BE2C (cell line): ENCODE data around the gene MYH14.

ENCODE experiments used
- DNase-seq: peaks from one replicate; pipeline ENCODE4 v3.0.0-alpha.2; 2020
- H3K27me3 ChIP-seq: fragments of 250-450 bp; sonication (Bioruptor Pico); 2 replicates; pipeline ENCODE4 v1.5.1; 2020; ENCODE audit warnings: mild to moderate bottlenecking
- H3K36me3 ChIP-seq: fragments of 250-450 bp; sonication (Bioruptor Pico); 2 replicates; pipeline ENCODE4 v1.5.1; 2020; ENCODE audit warnings: mild to moderate bottlenecking
- H3K4me1 ChIP-seq: fragments of 250-450 bp; sonication (Bioruptor Pico); 2 replicates; pipeline ENCODE4 v1.5.1; 2020
- H3K4me3 ChIP-seq: 2 replicates; pipeline ENCODE4 v1.5.1; 2011; ENCODE audit warnings: low read depth, low read length
- H3K9me3 ChIP-seq: fragments of 250-450 bp; sonication (Bioruptor Pico); 2 replicates; pipeline ENCODE4 v1.5.1; 2020
- CTCF ChIP-seq: IDR thresholded peaks from 2 replicates; pipeline ENCODE4 v1.5.1; 2012; ENCODE audit warnings: mild to moderate bottlenecking, low read depth, low read length

MYH14 gene

GRCh38 chr19:50280983-50281382, 77.6 kb downstream of the MYH14 start:
- no peak for TF ChIP-seq CTCF
- DNase-seq = no peak
- H3K27me3 ChIP-seq = no peaks in the 10 kb centered on the region; the same call in 1 of the 2 replicates
- no peak overlapping the region for H3K4me3 ChIP-seq
- H3K9me3 ChIP-seq = no peaks in the 10 kb centered on the region; the same call in 1 of the 2 replicates
- H3K36me3 ChIP-seq = no peaks in the 10 kb centered on the region
- H3K4me1 ChIP-seq = no peaks in the 10 kb centered on the region

- no peaks in the 10 kb centered on the region for H3K27me3 ChIP-seq
- DNase-seq = no peak
- no peak overlapping the region for H3K4me3 ChIP-seq
- no peaks in the 10 kb centered on the region for H3K4me1 ChIP-seq
- no peaks in the 10 kb centered on the region for H3K36me3 ChIP-seq
- TF ChIP-seq CTCF = no peak
- no peaks in the 10 kb centered on the region; the same call in 1 of the 2 replicates for H3K9me3 ChIP-seq
Measured at GRCh38 chr19:50281491-50281890, 78.1 kb downstream of the MYH14 start.

- no peak for DNase-seq
- no peak overlapping the region for H3K4me3 ChIP-seq
- no peak for TF ChIP-seq CTCF
- no peaks in the 10 kb centered on the region for H3K27me3 ChIP-seq
- no peaks in the 10 kb centered on the region for H3K4me1 ChIP-seq
- H3K36me3 ChIP-seq = no peaks in the 10 kb centered on the region
- H3K9me3 ChIP-seq = no peaks in the 10 kb centered on the region; the same call in 1 of the 2 replicates
Measured at GRCh38 chr19:50285833-50286232, 82.4 kb downstream of the MYH14 start.

GRCh38 chr19:50286443-50286842, 83.0 kb downstream of the MYH14 start:
- TF ChIP-seq CTCF = no peak
- no peaks in the 10 kb centered on the region for H3K27me3 ChIP-seq
- DNase-seq = no peak
- no peaks in the 10 kb centered on the region for H3K36me3 ChIP-seq
- H3K9me3 ChIP-seq = no peaks in the 10 kb centered on the region; the same call in 1 of the 2 replicates
- no peaks in the 10 kb centered on the region for H3K4me1 ChIP-seq
- H3K4me3 ChIP-seq = no peak overlapping the region

GRCh38 chr19:50287331-50287730, 83.9 kb downstream of the MYH14 start:
- TF ChIP-seq CTCF = no peak
- DNase-seq = no peak
- Histone ChIP-seq H3K4me3 (no peak overlapping the region), H3K4me1 (no peaks in the 10 kb centered on the region), H3K27me3 (no peaks in the 10 kb centered on the region), H3K36me3 (no peaks in the 10 kb centered on the region), H3K9me3 (no peaks in the 10 kb centered on the region; the same call in 1 of the 2 replicates)

GRCh38 chr19:50288954-50289353, 85.5 kb downstream of the MYH14 start:
- H3K27me3 ChIP-seq = no peaks in the 10 kb centered on the region
- no peaks in the 10 kb centered on the region for H3K36me3 ChIP-seq

More at GRCh38 chr19:50288954-50289353, 85.5 kb downstream of the MYH14 start:
- H3K4me1 ChIP-seq = no peaks in the 10 kb centered on the region
- no peak for DNase-seq
- H3K9me3 ChIP-seq = no peaks in the 10 kb centered on the region; the same call in 1 of the 2 replicates
- TF ChIP-seq CTCF = no peak
- no peak overlapping the region for H3K4me3 ChIP-seq
